ENCODE measurements around the gene ELMO3.

The ELMO3 gene

GRCh38 chr16:67163999-67164558, 34.9 kb upstream of the ELMO3 start:
- peak overlapping the region; percentile 53 for H3K4me2 ChIP-seq (ENCODE audit: low read length)

GRCh38 chr16:67164599-67165061, 34.3 kb upstream of the ELMO3 start, which contains the start of gene HSF4:
HSF4 (plus strand) TSS chr16:67164745; CDS start chr16:67164812, 67 bp downstream.
- no peaks in the 10 kb centered on the region for H3K9me2 ChIP-seq (replicated peaks; ENCODE audit: control insufficient read depth, low read length)
- peaks cover 4% of the 10 kb centered on the region; the same call in 1 of the 2 replicates for H4K20me1 ChIP-seq (ENCODE audit: control insufficient read depth, insufficient read depth, low read depth, low read length)
- H3K36me3 ChIP-seq (ENCODE audit: control insufficient read depth, low read length): no peaks in the 10 kb centered on the region
- H3K4me1 ChIP-seq (ENCODE audit: control insufficient read depth, low read length): peaks cover 22% of the 10 kb centered on the region
- H3K9me3 ChIP-seq (ENCODE audit: control insufficient read depth, insufficient read depth, low read length): no peaks in the 10 kb centered on the region
- peak within 1 kb of the TSS; percentile 53 for H3K4me2 ChIP-seq (ENCODE audit: low read length)
- H3F3A ChIP-seq (ENCODE audit: control insufficient read depth, insufficient read depth): no peaks in the 10 kb centered on the region
- no peak within 1 kb of the TSS for H3K27ac ChIP-seq (ENCODE audit: low read depth, low read length)
- H3K79me2 ChIP-seq (ENCODE audit: control insufficient read depth, low read length): no peaks in the 10 kb centered on the region
- TF ChIP-seq CTCF (IDR thresholded peaks at IDR 0.05; ENCODE audit: low read depth, low read length, poor library complexity, severe bottlenecking) (no peak), EZH2phosphoT487 (IDR thresholded peaks at IDR 0.05; ENCODE audit: borderline replicate concordance, low read length) (no peak; the same call in 1 of the 2 replicates)
- H3K4me3 ChIP-seq (ENCODE audit: low read length): peak within 1 kb of the TSS; percentile 33; the same call in 1 of the 2 replicates
- H3K27me3 ChIP-seq (ENCODE audit: control insufficient read depth, low read length): peaks cover 52% of the 10 kb centered on the region

More at GRCh38 chr16:67163999-67164558, 34.9 kb upstream of the ELMO3 start:
- no peaks in the 10 kb centered on the region for H3K9me2 ChIP-seq (replicated peaks; ENCODE audit: control insufficient read depth, low read length)
- TF ChIP-seq CTCF (IDR thresholded peaks at IDR 0.05; ENCODE audit: low read depth, low read length, poor library complexity, severe bottlenecking): no peak
- TF ChIP-seq EZH2phosphoT487 (IDR thresholded peaks at IDR 0.05; ENCODE audit: borderline replicate concordance, low read length): 0 out of 2 replicates have a peak, but pooled peaks have one; percentile 59
- H3F3A ChIP-seq (ENCODE audit: control insufficient read depth, insufficient read depth): no peaks in the 10 kb centered on the region
- no peak overlapping the region for H3K4me3 ChIP-seq (ENCODE audit: low read length)
- no peaks in the 10 kb centered on the region for H3K79me2 ChIP-seq (ENCODE audit: control insufficient read depth, low read length)
- H3K9me3 ChIP-seq (ENCODE audit: control insufficient read depth, insufficient read depth, low read length): no peaks in the 10 kb centered on the region
- no peak overlapping the region for H3K27ac ChIP-seq (ENCODE audit: low read depth, low read length)
- peaks cover 4% of the 10 kb centered on the region; the same call in 1 of the 2 replicates for H4K20me1 ChIP-seq (ENCODE audit: control insufficient read depth, insufficient read depth, low read depth, low read length)
- H3K4me1 ChIP-seq (ENCODE audit: control insufficient read depth, low read length): peaks cover 25% of the 10 kb centered on the region
- H3K27me3 ChIP-seq (ENCODE audit: control insufficient read depth, low read length): peaks cover 47% of the 10 kb centered on the region
- no peaks in the 10 kb centered on the region for H3K36me3 ChIP-seq (ENCODE audit: control insufficient read depth, low read length)

- no peaks in the 10 kb centered on the region for H3K79me2 ChIP-seq (ENCODE audit: control insufficient read depth, low read length)
- peaks cover 27% of the 10 kb centered on the region for H3K4me1 ChIP-seq (ENCODE audit: control insufficient read depth, low read length)
- H3K4me3 ChIP-seq (ENCODE audit: low read length): no peak overlapping the region
- peaks cover 58% of the 10 kb centered on the region for H3K27me3 ChIP-seq (ENCODE audit: control insufficient read depth, low read length)
- no peak overlapping the region for H3K4me2 ChIP-seq (ENCODE audit: low read length)
- no peak overlapping the region for H3K27ac ChIP-seq (ENCODE audit: low read depth, low read length)
- H3K9me2 ChIP-seq (replicated peaks; ENCODE audit: control insufficient read depth, low read length): no peaks in the 10 kb centered on the region
- no peaks in the 10 kb centered on the region for H3K9me3 ChIP-seq (ENCODE audit: control insufficient read depth, insufficient read depth, low read length)
- H4K20me1 ChIP-seq (ENCODE audit: control insufficient read depth, insufficient read depth, low read depth, low read length): peaks cover 4% of the 10 kb centered on the region; the same call in 1 of the 2 replicates
- no peak for TF ChIP-seq CTCF (IDR thresholded peaks at IDR 0.05; ENCODE audit: low read depth, low read length, poor library complexity, severe bottlenecking)
- TF ChIP-seq EZH2phosphoT487 (IDR thresholded peaks at IDR 0.05; ENCODE audit: borderline replicate concordance, low read length): no peak
- H3F3A ChIP-seq (ENCODE audit: control insufficient read depth, insufficient read depth): no peaks in the 10 kb centered on the region
- no peaks in the 10 kb centered on the region for H3K36me3 ChIP-seq (ENCODE audit: control insufficient read depth, low read length)
Measured at GRCh38 chr16:67165121-67166078, 33.5 kb upstream of the ELMO3 start.
